ENCODE results near the gene UQCRC1. TPM values are rescaled to one million over a fixed set of nuclear protein-coding genes. Genes with fewer than 3 reads are reported as not detected.

Gene UQCRC1
- total RNA-seq, 1 experiment from 2014 or later = 413 TPM

Small RNAs within 50 kb of the gene (microRNA-seq; reads per million reads assigned to microRNA genes)
- not detected for gene MIR4793
- gene MIR6823 = not detected
- gene MIR711 = not detected

Other genes starting within 250 kb of the UQCRC1 start
- gene FBXW12, start 237.4 kb downstream of the UQCRC1 start, total RNA-seq (2022) = not detected in 2 replicates
- 90.0 and 101 TPM in 2 replicates for gene PLXNB1, start 179.6 kb downstream of the UQCRC1 start, total RNA-seq (2022)
- gene CCDC51, start 169.5 kb downstream of the UQCRC1 start, total RNA-seq (2022) = 31.9 and 32.5 TPM in 2 replicates
- 356 and 372 TPM in 2 replicates for gene TMA7, start 169.4 kb downstream of the UQCRC1 start, total RNA-seq (2022)
- 8.6 and 9.1 TPM in 2 replicates for gene ATRIP, start 162.9 kb downstream of the UQCRC1 start, total RNA-seq (2022)
- 131 and 170 TPM in 2 replicates for gene SHISA5, start 105.5 kb downstream of the UQCRC1 start, total RNA-seq (2022)
- 3.4 and 4.6 TPM in 2 replicates for gene PFKFB4, start 52.8 kb downstream of the UQCRC1 start, total RNA-seq (2022)
- 1.5 and 3.8 TPM in 2 replicates for gene UCN2, start 45.9 kb downstream of the UQCRC1 start, total RNA-seq (2022)
- gene COL7A1, start 14.3 kb downstream of the UQCRC1 start, total RNA-seq (2022) = 44.2 and 60.5 TPM in 2 replicates
- gene TMEM89, start 12.1 kb upstream of the UQCRC1 start, total RNA-seq (2022) = not detected in 2 replicates
- gene SLC26A6, start 25.8 kb upstream of the UQCRC1 start, total RNA-seq (2022) = 47.4 and 63.3 TPM in 2 replicates
- gene CELSR3, start 53.2 kb upstream of the UQCRC1 start, total RNA-seq (2022) = 17.6 and 21.5 TPM in 2 replicates
- 23.8 and 26.9 TPM in 2 replicates for gene NCKIPSD, start 76.3 kb upstream of the UQCRC1 start, total RNA-seq (2022)
- gene IP6K2, start 107.6 kb upstream of the UQCRC1 start, total RNA-seq (2022) = 99.3 and 117 TPM in 2 replicates
- 51.3 and 61.3 TPM in 2 replicates for gene PRKAR2A, start 238.2 kb upstream of the UQCRC1 start, total RNA-seq (2022)